ENCODE data around the gene FERMT3.

Gene FERMT3

DNA sequence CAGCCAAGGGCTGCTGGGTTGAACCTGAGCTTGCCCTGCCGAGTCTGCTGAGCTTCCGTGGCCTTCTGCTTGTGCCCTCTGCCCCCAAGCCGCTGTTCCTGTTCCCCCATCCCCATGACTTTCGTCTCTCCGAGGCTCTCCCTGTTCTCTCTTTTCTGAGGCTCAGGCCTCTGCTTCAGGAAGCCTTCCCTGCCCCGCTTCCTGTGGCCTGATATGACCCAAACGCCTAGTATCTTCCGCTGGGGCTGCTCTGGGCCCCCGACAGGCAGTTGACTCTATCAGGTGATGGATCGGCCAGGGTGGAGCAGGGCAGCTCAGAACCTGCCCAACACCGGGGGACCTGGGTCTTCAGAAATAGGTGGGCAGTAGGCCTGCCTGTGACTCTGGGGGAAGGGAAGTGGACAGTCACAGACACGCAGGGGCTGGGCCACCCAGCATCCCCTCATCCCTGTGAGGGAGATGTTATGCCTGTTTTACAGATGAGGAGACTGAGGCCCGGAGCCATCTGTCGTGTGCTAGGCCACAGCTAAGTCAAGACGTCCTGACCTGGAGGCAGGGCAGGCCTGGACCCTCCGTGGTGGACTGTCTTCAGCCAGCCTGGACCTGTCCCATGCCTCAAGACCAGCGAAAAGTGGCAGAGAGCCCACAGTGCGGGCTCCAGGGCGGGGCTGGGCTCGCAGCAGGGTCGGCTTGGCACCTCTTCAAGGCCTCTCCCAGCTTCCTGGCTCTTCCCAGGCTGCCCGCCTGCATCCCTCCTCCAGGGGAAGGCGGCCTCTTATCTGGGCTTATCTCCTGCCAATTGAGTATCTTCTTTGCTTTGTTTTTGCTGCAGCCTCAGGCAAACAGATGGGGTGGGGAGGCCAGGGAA lies 61.7 kb downstream of the FERMT3 start:
- TF ChIP-seq, protein P1, sequence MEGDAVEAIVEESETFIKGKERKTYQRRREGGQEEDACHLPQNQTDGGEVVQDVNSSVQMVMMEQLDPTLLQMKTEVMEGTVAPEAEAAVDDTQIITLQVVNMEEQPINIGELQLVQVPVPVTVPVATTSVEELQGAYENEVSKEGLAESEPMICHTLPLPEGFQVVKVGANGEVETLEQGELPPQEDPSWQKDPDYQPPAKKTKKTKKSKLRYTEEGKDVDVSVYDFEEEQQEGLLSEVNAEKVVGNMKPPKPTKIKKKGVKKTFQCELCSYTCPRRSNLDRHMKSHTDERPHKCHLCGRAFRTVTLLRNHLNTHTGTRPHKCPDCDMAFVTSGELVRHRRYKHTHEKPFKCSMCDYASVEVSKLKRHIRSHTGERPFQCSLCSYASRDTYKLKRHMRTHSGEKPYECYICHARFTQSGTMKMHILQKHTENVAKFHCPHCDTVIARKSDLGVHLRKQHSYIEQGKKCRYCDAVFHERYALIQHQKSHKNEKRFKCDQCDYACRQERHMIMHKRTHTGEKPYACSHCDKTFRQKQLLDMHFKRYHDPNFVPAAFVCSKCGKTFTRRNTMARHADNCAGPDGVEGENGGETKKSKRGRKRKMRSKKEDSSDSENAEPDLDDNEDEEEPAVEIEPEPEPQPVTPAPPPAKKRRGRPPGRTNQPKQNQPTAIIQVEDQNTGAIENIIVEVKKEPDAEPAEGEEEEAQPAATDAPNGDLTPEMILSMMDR (IDR thresholded peaks at IDR 0.05) = no peak

GRCh38 chr11:64268893-64269539 lies 62.5 kb downstream of the FERMT3 start:
- TF ChIP-seq, protein P1 (IDR thresholded peaks at IDR 0.05) = no peak

GRCh38 chr11:64269540-64270220 lies 63.2 kb downstream of the FERMT3 start:
- TF ChIP-seq, protein P1 (IDR thresholded peaks at IDR 0.05) = no peak

Measured in LNCAP (cell line).